LNCaP clone FGC (cell line): ENCODE data around the gene GALNT9.
"Not testable (repeated sequence)": the region's sequence is repeated elsewhere in the genome, so short reads cannot be mapped to it uniquely, and the experiment has no call there.

Source experiments
- DNase-seq: peaks from one replicate; pipeline ENCODE4 v3.0.0-alpha.2; 2011; ENCODE audit warnings: low read depth
- H3K4me3 ChIP-seq: 2 replicates; pipeline ENCODE4 v1.5.1; 2011; ENCODE audit warnings: mild to moderate bottlenecking, low read depth, low read length, control low read depth
- CTCF ChIP-seq: IDR thresholded peaks from 2 replicates; pipeline ENCODE4 v1.5.1; 2012; ENCODE audit warnings: mild to moderate bottlenecking; ENCODE audit not compliant: control insufficient read depth, insufficient read depth; ENCODE audit errors: extremely low read depth

GALNT9 gene

GRCh38 chr12:132309596-132310086 is 19.7 kb downstream of the GALNT9 start:
- no peak overlapping the region for H3K4me3 ChIP-seq
- no peak for DNase-seq
- no peak for TF ChIP-seq CTCF

DNA sequence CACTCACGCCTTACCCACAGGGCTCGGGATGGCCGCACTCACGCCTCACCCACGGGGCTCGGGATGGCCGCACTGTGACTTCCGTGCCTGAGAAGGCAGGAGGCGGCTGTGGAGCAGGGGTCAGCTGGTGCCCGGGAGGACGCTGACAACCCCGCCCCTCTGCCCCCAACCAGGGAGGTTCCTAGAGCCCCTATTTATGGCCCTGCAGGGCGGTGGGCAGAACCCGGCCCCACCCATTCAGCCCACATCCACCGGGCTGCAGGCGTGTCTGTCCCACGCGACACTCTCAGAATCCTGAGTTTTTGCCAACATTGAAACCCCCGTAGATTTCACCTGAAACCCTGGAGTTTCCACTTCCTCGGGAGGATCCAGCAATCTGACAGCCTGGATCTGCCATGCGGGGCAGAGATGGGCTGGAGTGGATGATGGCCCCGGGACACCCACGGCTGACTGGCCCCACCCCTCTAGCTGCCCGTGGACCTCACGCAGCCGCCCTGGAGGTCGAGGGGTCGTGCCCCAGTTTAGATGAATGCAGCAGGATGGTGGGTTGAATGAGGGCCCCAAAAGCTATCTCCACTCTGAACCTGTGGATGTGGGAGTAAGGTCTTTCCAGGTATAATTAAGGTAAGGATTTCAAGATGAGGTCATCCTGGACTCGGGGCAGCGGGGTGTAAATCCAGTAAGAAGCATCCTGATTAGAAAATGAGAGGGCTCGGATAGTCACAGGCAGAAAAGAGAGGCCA is 20.4 kb downstream of the GALNT9 start:
- no peak overlapping the region for H3K4me3 ChIP-seq
- no peak for TF ChIP-seq CTCF
- DNase-seq = no peak

- DNase-seq = no peak
- no peak for TF ChIP-seq CTCF
- no peak overlapping the region for H3K4me3 ChIP-seq
These were observed 21.2 kb downstream of the GALNT9 start for GRCh38 chr12:132307976-132308852.

- no peak for TF ChIP-seq CTCF
- DNase-seq = no peak
- no peak overlapping the region for H3K4me3 ChIP-seq
These were observed 22.6 kb downstream of the GALNT9 start for GRCh38 chr12:132306885-132307191.

- H3K4me3 ChIP-seq = no peak overlapping the region
- DNase-seq = no peak
- TF ChIP-seq CTCF = no peak
These were observed 23.2 kb downstream of the GALNT9 start for GRCh38 chr12:132305991-132306884.

DNA sequence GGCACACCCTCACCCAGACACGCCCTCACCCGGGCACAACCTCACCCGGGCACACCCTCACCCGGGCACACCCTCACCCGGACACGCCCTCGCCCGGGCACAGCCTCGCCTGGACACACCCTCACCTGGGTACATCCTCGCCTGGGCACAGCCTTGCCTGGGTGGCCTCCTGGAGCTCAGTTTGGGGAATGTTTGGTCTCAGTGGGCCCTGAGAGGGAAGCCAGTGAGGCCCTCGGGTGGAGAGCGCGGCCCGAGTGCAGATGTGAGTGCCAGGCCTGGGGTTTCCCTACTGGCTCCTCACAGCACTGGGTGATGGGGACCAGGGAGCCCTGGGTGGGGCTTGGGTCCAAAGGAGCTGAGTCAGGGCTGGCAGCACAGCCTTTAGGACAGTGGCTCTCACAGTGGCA is 23.8 kb downstream of the GALNT9 start:
- no peak for TF ChIP-seq CTCF
- DNase-seq = no peak
- no peak overlapping the region for H3K4me3 ChIP-seq

GRCh38 chr12:132304866-132305265 is 24.5 kb downstream of the GALNT9 start:
- DNase-seq, H3K4me3 ChIP-seq: not testable (repeated sequence)

GRCh38 chr12:132303853-132304373 is 25.5 kb downstream of the GALNT9 start:
- DNase-seq, H3K4me3 ChIP-seq: not testable (repeated sequence)
